GM12875 (cell line): ENCODE results near the gene ZFR.

Experiments used
- H3K4me3 ChIP-seq: one replicate; pipeline ENCODE4 v1.5.1; 2011; ENCODE audit warnings: low read depth, low read length, control low read depth
- CTCF ChIP-seq: IDR thresholded peaks from 2 replicates; pipeline ENCODE4 v1.5.1; 2011; ENCODE audit warnings: low read depth, mild to moderate bottlenecking, control low read depth, inconsistent platforms, low read length, moderate library complexity, borderline replicate concordance; ENCODE audit not compliant: insufficient read depth

The ZFR gene

GRCh38 chr5:32450952-32451351 lies 6.4 kb upstream of the ZFR start:
- TF ChIP-seq CTCF, result peak; percentile 33; the same call in 1 of the 2 replicates
- H3K4me3 ChIP-seq, result no peak overlapping the region

GRCh38 chr5:32449262-32449661 lies 4.7 kb upstream of the ZFR start:
- no peak for TF ChIP-seq CTCF
- no peak overlapping the region for H3K4me3 ChIP-seq

DNA sequence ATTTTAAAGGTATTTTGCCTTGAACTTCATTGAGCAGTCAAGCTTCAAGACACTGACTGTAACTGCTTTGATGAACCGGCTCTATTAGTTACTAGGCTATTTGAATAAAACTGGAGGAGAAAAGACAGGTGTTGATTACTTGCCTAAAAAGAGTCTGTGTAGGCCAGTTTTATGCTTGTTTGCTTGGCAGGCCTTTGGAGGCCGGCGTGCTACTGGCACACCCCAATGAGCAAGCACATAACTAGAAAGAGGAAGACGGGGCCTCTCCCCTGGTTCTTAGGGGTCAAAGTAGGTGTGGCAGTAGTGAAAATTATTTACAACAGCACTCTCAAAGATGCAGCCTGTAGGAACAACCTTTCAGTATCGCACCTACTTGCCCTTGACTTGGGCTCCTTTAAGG lies 2.1 kb upstream of the ZFR start:
- H3K4me3 ChIP-seq, result no peak overlapping the region
- TF ChIP-seq CTCF, result no peak

DNA sequence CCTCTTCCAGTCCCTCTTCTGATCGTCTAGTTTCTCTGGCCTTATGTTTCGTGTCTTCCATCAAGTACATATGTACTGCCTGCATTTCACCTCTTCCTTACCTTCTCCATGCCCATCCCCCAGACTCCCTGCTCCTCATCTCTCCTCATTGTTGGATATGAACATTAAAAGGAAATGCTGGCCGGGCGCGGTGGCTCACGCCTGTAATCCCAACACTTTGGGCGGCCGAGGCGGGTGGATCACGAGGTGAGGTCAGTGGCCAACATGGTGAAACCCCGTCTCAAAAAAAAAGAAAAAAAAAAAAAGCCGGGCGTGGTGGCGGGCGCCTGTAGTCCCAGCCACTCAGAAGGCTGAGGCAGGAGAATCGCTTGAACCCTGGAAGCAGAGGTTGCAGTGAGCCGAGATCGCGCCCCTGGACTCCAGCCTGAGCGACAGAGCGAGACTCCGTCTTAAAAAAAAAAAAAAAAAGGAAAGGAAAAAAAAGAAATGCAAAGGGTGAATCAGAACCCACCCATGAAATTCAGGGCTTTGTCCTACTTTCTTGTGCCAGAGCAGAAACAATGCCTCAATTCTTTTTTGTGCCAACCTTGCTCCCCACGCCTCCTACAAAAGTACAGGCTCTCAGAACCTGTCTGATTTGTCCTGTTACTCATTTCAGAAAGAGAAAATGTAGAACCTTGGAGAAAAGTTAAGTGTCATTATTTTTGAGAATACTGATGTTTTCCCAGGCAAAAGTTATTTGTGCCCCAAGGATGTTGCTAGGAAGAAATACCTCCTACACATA lies 1.5 kb upstream of the ZFR start:
- no peak for TF ChIP-seq CTCF
- H3K4me3 ChIP-seq, result no peak overlapping the region

- no peak overlapping the region for H3K4me3 ChIP-seq
- TF ChIP-seq CTCF, result no peak
These were observed 783 bp upstream of the ZFR start for GRCh38 chr5:32445287-32445758.

DNA sequence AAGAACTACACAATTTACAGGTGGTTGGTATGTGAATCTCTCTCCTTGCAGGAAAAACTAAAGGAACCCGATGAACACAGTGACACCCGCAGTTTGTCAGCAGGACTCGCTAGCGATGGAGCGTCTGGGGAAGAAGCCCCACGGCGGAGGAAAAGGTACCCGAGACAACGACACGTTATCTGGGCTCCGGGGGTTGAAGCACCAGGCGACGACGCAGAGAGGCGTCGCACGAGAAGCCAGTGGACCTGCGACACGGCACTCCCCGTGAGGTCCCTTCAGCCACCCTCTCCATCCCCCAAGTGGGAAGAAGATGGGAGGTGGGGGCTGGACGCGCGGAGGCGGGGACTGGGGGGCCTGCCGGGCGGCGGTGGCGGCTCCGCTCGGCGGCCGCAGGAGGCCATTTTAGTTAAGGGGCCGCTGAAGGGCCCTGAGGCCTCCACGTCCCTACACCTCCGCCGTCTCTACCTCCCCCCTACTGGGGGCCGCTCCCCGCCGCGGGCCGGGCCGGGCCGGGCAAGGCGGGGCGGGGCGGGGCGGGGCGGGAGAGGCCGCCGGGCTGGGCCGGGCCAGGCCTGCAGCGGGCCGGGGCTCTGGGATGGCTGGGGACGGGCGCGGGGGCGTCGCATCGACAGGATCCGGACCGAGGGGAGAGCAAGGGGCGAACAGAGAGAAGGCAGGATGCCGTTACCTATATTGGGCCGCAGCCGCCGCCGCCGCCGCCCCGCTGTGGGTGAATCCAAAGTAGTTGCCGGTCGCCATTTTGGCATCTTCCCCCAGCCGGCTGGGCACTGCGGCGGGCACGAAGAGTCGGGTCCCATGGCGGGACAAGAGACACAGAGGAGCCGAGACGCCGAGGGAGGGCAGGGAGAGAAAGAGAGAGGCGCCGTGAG lies 754 bp downstream of the ZFR start:
- no peak for TF ChIP-seq CTCF
- H3K4me3 ChIP-seq, result peak overlapping the region; percentile 93

GRCh38 chr5:32443145-32443540 lies 1.4 kb downstream of the ZFR start:
- no peak for TF ChIP-seq CTCF

More at GRCh38 chr5:32443145-32443540, 1.4 kb downstream of the ZFR start:
- peak overlapping the region; percentile 93 for H3K4me3 ChIP-seq
